Stomach (tissue), 9 donors: ENCODE results near the gene GDNF. TPM values are rescaled to one million over a fixed set of nuclear protein-coding genes. Genes with fewer than 3 reads are reported as not detected.

Source experiments
- DNase-seq, 2 donors: peaks; one replicate each; pipeline versions ENCODE4 v3.0.0 to v3.0.0-alpha.2; 2013 to 2019
- H3K27ac ChIP-seq, 5 donors: fragments of 200-600 bp in 4 of 5; sonication (generic) in 4 of 5; one replicate each; pipeline ENCODE4 v1.5.1; 2013 to 2019; ENCODE audit warnings: mild to moderate bottlenecking in 1 of 5, moderate library complexity in 1 of 5
- H3K27me3 ChIP-seq, 3 donors: fragments of 200-600 bp; sonication (generic); one replicate each; pipeline ENCODE4 v1.5.1; 2017 to 2019; ENCODE audit warnings: mixed run types in 1 of 3
- H3K36me3 ChIP-seq, 4 donors: fragments of 200-600 bp; sonication (generic); 1 replicate in 3 of 4; 2 replicates in 1 of 4; pipeline ENCODE4 v1.5.1; 2016 to 2019
- H3K4me1 ChIP-seq, 4 donors: fragments of 200-600 bp; sonication (generic); one replicate each; pipeline ENCODE4 v1.5.1; 2016 to 2019
- H3K4me3 ChIP-seq, 4 donors: fragments of 200-600 bp; sonication (generic) in 3 of 4; one replicate each; pipeline ENCODE4 v1.5.1; 2016 to 2019; ENCODE audit warnings: mild to moderate bottlenecking in 1 of 4
- H3K9me3 ChIP-seq, 4 donors: fragments of 200-600 bp; sonication (generic); one replicate each; pipeline ENCODE4 v1.5.1; 2016 to 2019
- CTCF ChIP-seq, 7 experiments: fragments of 450-650 bp in 4 of 7; fragments of 200-600 bp in 3 of 7; sonication (generic) in 3 of 7; IDR thresholded peaks; one replicate each; pipeline ENCODE4 v1.5.1; 2016 to 2019; ENCODE audit warnings: antibody characterized with exemption in 7 of 7, control low read depth in 2 of 7, mild to moderate bottlenecking in 1 of 7
- EP300 ChIP-seq: sonication (generic); formaldehyde crosslinking; IDR thresholded peaks from one replicate; pipeline ENCODE4 v1.6.1; 2017; ENCODE audit warnings: antibody characterized with exemption
- POLR2A ChIP-seq, 4 donors: fragments of 450-650 bp; IDR thresholded peaks; one replicate each; pipeline ENCODE4 v1.6.1; 2016; ENCODE audit warnings: antibody characterized with exemption in 4 of 4, control low read depth in 2 of 4, mild to moderate bottlenecking in 1 of 4, moderate library complexity in 1 of 4
- POLR2AphosphoS5 ChIP-seq, 3 donors: sonication (generic); formaldehyde crosslinking; IDR thresholded peaks; one replicate each; pipeline ENCODE4 v1.6.1; 2016; ENCODE audit warnings: antibody characterized with exemption in 3 of 3
- WGBS, 5 donors: extraction: QIAGEN DNeasy Blood & Tissue Kit in 3 of 5; methylation state at CpG; one replicate each; pipeline versions ENCODE4 v1.1.5 to v1.1.7; 2013 to 2018; 5-methylcytosine and 5-hydroxymethylcytosine counted together
- intact Hi-C: fragments of 100-400 bp; cut with DNase I; formaldehyde crosslinking; loops from one replicate; pipeline ENCODE4 v1.15.1; 2023; ENCODE audit warnings: low total_unique reads
- polyA plus RNA-seq, 3 donors: library from polyadenylated mRNA; stranded (reverse); fragments of 200-250 nt; gene quantifications; one replicate each; pipeline ENCODE4 v1.2.3, GENCODE V29; 2013
- total RNA-seq, 5 donors: library from RNA; depleted of rRNA; stranded (reverse); fragments of >200 nt; gene quantifications; one replicate each; pipeline versions ENCODE4 v1.1.0 to v1.2.3, GENCODE V29; 2014 to 2016
- donor health status: healthy with polysubstance abuse.
- donor health status: Bipolar disorder and iron deficiency.
- donor health status: healthy.

The GDNF gene
- total and polyA plus RNA-seq, 8 donors = 0.29 to 1.1 (median 0.73) TPM; not detected in 2

GRCh38 chr5:37882636-37883035 lies 42.8 kb upstream of the GDNF start:
- intact Hi-C loops = no loop called here

GRCh38 chr5:37881359-37881758 lies 41.5 kb upstream of the GDNF start:
- 80 to 89% (median 84%) methylated on average over 3 of the region's 3 CpGs for WGBS, 5 donors
- TF ChIP-seq POLR2AphosphoS5 (IDR thresholded peaks at IDR 0.05) (no peak), CTCF (IDR thresholded peaks at IDR 0.05) (no peak), POLR2A (IDR thresholded peaks at IDR 0.05) (no peak), EP300 (no peak)
- intact Hi-C loops = no loop called here
- Histone ChIP-seq H3K36me3 (no peaks in the 10 kb centered on the region), H3K27me3 (no peaks in the 10 kb centered on the region), H3K4me1 (peaks cover 0 to 7% (median 3%) of the 10 kb centered on the region in 4 donors), H3K4me3 (no peak overlapping the region), H3K27ac (no peak overlapping the region), H3K9me3 (no peaks in the 10 kb centered on the region)
- DNase-seq = no peak

More at GRCh38 chr5:37882636-37883035, 42.8 kb upstream of the GDNF start:
- TF ChIP-seq POLR2AphosphoS5 (IDR thresholded peaks at IDR 0.05) (peak in 2 of 3 donors; percentile 18 to 28), CTCF (IDR thresholded peaks at IDR 0.05) (no peak)
- no peaks in the 10 kb centered on the region for H3K36me3 ChIP-seq
- peak in 1 of 2 donors; percentile 20 for DNase-seq
- no peaks in the 10 kb centered on the region for H3K27me3 ChIP-seq
- no peaks in the 10 kb centered on the region for H3K9me3 ChIP-seq
- H3K4me1 ChIP-seq = peaks cover 0 to 13% (median 6%) of the 10 kb centered on the region in 4 donors
- 13 to 30% (median 15%) methylated on average over 3 of the region's 3 CpGs for WGBS, 5 donors
- H3K27ac ChIP-seq = no peak overlapping the region
- no peak overlapping the region for H3K4me3 ChIP-seq

- Histone ChIP-seq H3K4me3 (no peak overlapping the region), H3K36me3 (no peaks in the 10 kb centered on the region), H3K27me3 (peaks cover 0 to 4% (median 0%) of the 10 kb centered on the region in 3 donors), H3K27ac (no peak overlapping the region), H3K4me1 (no peaks in the 10 kb centered on the region), H3K9me3 (peaks cover 0 to 7% (median 0%) of the 10 kb centered on the region in 4 donors)
- no peak for DNase-seq
- TF ChIP-seq EP300 (no peak), CTCF (IDR thresholded peaks at IDR 0.05) (no peak), POLR2A (IDR thresholded peaks at IDR 0.05) (no peak), POLR2AphosphoS5 (IDR thresholded peaks at IDR 0.05) (no peak)
- intact Hi-C loops = no loop called here
- WGBS, 5 donors = 66 to 83% (median 74%) methylated on average over 3 of the region's 3 CpGs
Observed at GRCh38 chr5:37876943-37877342, 37.1 kb upstream of the GDNF start.

- H3K9me3 ChIP-seq = peaks cover 0 to 7% (median 0%) of the 10 kb centered on the region in 4 donors
- no peak for DNase-seq
- H3K36me3 ChIP-seq = no peaks in the 10 kb centered on the region
- peaks cover 0 to 4% (median 0%) of the 10 kb centered on the region in 3 donors for H3K27me3 ChIP-seq
- H3K4me3 ChIP-seq = no peak overlapping the region
- no peaks in the 10 kb centered on the region for H3K4me1 ChIP-seq
- no peak for TF ChIP-seq CTCF (IDR thresholded peaks at IDR 0.05)
- no peak for TF ChIP-seq POLR2AphosphoS5 (IDR thresholded peaks at IDR 0.05)
- TF ChIP-seq POLR2A (IDR thresholded peaks at IDR 0.05) = no peak
- 79 to 87% (median 80%) methylated on average over 1 of the region's 1 CpG for WGBS, 5 donors
- H3K27ac ChIP-seq = no peak overlapping the region
- intact Hi-C loops = no loop called here
Observed at GRCh38 chr5:37876245-37876644, 36.4 kb upstream of the GDNF start.
